ENCODE data around the gene FRRS1L.

The FRRS1L gene

DNA sequence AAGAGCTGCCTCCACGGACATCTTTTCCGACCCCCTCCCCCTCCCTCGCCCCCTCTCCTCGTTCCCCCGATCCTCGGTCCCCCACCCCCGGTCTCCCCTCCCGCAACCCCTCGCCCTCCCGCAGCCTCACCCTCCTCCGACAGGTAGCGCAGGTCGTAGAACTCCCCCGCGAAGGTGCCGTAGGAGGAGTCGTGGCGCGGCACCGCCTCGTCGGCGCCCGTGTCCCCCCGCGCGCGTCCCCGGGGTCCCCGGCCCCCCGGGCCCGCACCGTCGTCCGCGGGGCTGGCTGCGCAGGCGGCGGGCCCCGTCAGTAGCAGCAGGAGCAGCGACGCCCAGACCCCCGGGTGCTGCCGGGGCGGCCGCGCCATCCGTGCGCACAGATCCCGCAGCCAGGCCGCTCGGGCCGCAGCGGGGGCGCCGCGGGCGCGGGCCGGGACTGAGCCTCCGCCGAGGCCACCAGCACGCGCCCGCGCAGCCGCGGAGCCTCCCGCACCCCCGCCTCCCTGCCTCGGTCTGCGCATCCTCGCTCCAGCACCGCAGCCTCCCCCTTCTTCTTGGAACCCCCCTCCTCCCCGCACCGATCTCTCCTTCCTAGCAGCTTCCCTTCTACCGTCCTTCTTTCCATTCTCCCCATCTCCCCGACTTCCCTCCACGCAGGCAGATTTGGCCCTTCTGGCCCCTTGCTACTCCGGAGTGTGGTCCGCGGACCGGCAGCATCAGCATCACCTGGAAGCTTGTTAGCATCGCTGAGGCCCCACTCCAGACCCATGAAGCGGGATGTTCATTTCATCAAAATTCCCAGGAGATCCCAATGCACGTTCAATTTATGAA, at the start of gene FRRS1L:
Gene FRRS1L (minus strand): TSS at position 479 of the 831 bp plus-strand sequence. CDS start 111 bp downstream, at position 368.
- no peak for DNase-seq (ENCODE audit: low read depth, low spot score)

DNA sequence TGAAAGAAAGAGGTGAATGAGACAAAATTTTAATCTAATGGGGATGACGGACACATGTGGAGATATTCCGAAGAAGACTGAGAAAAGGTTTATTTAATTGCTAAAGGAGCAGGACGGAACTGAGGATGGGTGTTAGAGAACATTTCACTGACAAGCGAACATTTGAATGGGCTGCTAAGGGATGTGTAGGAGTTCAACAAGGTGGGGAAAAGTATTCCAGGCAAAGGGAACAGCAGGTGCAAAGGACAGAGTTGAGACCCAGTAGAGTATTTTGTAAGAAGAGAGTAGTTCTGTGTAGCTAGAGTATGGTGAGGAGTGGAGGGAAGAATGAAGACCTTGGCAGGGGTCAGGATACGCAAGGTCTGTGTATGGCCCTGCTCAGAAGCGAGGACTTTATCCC, 47.4 kb upstream of the FRRS1L start:
- no peak for DNase-seq (ENCODE audit: low read depth, low spot score)

GRCh38 chr9:109213285-109214121, 46.5 kb upstream of the FRRS1L start:
- DNase-seq (ENCODE audit: low read depth, low spot score): no peak

DNA sequence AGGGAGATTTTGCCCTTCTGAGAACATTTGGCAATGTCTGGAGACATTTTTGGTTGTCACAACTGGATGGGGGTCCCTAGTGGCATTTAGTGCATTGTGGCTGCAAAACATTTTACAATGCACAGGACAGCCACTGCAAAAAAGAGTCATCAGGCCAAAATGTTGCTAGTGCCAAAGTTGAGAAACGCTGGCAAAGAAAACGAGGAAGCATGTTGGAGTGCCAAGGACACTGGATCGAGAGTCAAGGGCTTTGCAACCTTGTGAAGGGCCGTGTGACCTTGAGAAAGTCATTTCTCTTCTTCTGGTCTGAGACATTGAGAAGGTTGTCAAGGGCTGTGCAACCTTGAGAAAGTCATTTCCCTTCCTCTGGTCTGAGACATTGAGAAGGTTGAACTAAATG, 45.7 kb upstream of the FRRS1L start:
- DNase-seq (ENCODE audit: low read depth, low spot score): no peak

DNA sequence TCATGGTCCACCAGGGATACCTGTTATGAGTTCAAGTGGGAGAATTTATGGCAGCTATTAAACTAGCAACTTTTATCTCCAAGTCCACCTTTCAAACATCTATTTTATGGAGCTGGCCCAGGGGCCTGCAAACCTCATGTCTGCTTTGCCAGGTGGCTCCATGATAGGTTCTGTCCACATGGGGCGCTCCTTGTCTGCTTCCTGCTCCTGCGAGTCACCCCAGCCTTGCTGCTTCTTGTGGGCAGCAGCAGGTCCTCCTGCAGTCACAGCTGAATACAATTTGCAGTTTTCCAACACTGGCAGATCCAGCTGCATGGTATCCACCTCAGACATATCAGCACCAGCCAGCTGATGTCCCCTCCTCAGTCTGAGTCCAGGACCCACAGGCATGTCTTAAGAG, 39.6 kb upstream of the FRRS1L start:
- DNase-seq (ENCODE audit: low read depth, low spot score): no peak

DNA sequence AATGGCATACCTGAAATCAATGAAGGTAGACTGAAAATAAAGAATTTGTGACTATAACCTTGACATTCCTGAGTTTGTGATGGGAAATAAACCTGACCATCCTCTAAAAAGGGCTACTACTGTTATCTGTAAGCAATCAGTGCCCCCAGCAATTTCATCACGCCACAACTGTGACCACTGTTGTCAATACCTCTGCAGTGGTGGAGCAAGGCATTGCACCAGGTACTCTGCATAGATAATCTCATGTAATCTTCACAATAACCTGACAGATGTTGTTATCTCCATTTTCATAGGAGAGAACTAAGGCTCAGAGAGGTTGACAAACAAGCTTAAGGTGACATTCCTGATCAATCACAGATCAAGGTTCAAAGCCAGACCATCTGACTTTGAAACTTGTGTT, 38.5 kb upstream of the FRRS1L start:
- DNase-seq (ENCODE audit: low read depth, low spot score): no peak

GRCh38 chr9:109203761-109204360, 36.8 kb upstream of the FRRS1L start:
- DNase-seq (ENCODE audit: low read depth, low spot score): no peak

- no peak for DNase-seq (ENCODE audit: low read depth, low spot score)
Observed at GRCh38 chr9:109199676-109200075, 32.6 kb upstream of the FRRS1L start.

GRCh38 chr9:109198736-109199382, 31.8 kb upstream of the FRRS1L start:
- DNase-seq (ENCODE audit: low read depth, low spot score): no peak

- DNase-seq (ENCODE audit: low read depth, low spot score): no peak
Observed at GRCh38 chr9:109193974-109194556, 27.0 kb upstream of the FRRS1L start.

DNA sequence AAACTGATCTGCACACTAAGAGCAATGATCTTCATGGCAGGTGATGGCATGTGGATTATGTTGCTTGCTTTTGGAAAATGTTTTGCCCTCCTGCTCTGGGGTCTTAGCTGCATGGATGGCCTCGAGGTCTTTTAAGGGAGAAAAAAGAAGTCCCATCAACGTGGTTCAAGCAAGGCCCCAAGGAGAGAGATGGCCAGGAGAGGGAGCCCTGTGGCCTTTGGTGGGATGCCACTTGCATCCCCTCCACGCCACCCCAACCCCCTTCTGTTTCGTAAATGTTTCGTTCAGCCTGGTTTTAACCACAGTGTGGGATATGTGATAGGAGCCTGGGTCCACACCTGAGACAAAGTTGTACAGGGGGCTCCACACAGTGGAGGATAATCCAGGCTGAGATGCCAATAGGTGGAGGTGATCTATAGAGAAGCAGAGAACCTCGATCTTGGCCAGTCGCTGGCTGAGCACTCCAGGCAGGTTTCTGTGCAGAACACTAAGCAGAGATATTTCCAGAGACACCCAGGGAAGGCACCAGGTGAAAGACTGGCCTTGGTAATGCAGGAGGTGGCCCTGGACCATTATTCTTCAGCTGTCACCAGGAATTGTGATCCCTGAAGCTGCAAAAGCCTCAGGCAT, 25.8 kb upstream of the FRRS1L start:
- no peak for DNase-seq (ENCODE audit: low read depth, low spot score)

DNA sequence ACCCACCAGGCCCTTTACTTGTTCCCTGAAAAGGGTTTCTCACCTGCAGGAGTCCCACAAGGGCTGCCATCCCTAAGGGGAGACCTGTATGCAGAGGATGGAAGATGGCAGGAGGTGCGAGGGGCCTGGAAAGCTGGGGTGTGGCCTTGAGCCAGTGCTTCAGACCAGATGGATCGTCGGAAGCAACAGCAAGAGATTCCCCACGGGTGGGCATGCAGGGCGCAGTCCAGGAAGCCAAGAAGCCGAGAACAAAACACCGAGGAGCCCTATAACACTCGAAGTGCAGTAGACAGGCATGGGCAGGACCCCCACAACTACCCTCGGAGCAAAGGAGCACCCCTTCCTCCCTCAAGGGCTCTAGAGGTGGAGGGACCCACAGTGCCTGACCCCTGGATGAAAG, 24.7 kb upstream of the FRRS1L start:
- DNase-seq (ENCODE audit: low read depth, low spot score): no peak

GRCh38 chr9:109190151-109190550, 23.1 kb upstream of the FRRS1L start:
- DNase-seq (ENCODE audit: low read depth, low spot score): no peak

DNA sequence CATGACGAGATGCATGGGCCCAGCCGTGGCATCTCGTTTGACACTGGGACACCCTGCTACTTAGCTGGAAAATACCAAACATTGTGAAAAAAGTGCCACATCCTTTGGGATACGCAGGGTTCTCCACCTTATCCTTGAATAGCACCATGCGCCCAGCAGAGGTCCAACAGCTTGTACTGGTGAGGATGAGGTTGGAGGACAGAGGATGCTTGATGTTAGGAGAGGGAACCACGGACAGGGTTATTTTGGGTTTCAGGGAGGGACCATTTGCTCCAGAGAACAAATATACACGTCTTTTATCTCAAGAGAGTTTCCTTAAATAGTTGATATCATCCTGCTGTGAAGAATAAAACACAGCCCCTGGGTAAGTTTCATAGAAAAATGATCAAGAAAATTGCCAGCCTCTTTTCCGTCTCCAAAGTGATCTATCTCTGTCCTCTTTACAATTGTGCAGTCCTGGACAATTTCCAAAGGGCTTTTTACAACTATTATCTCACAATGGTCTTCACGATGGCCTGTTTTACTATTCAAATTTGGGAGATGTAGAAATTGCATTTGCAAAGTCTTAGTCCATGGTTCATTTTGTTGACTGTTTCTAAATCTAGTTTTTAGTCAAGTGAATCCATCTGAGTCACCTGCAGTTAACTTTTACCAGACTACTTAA, 19.9 kb upstream of the FRRS1L start:
- no peak for DNase-seq (ENCODE audit: low read depth, low spot score)

- DNase-seq (ENCODE audit: low read depth, low spot score): no peak
Observed at GRCh38 chr9:109182940-109183798, 16.1 kb upstream of the FRRS1L start.

GRCh38 chr9:109182550-109182939, 15.5 kb upstream of the FRRS1L start:
- no peak for DNase-seq (ENCODE audit: low read depth, low spot score)

DNA sequence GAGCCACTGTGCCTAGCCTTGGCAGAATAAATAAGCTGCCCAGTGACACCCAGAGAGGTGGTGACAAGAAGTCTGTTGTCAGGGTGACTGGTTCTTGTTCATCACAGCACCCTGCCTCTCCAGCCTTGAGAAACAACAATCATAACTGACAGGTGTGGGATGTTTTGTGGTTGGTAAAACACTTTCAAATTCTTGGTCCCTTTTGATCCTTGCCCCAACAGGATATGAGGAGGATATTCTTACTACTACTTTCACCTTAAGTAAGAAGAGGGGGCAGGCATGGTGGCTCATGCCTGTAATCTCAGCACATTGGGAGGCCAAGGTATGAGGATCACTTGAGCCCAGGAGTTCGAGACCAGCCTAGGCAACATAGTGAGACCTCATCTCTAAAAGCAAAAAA, 14.2 kb upstream of the FRRS1L start:
- no peak for DNase-seq (ENCODE audit: low read depth, low spot score)

GRCh38 chr9:109179801-109180523, 12.9 kb upstream of the FRRS1L start:
- no peak for DNase-seq (ENCODE audit: low read depth, low spot score)

DNA sequence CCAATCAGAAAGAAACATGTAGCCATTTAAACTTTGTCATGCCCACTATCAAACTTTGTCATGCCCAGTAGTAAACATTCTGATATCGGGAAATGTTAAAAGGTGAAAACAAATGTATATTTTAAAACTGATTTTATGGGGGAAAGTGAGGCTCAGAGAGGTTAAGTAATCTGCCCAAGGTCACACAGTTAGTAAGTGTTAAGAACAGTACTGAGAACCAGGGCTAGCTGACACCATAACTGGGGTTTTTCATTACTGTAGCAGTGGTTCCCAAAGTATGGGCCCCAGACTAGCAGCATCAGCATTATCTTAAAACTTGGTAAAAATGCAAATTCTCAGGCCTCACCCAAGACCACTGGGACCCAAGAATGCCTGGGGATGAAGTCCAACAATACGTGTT, 9.9 kb upstream of the FRRS1L start:
- no peak for DNase-seq (ENCODE audit: low read depth, low spot score)
